GM18909 (cell line): ENCODE measurements around the gene FAM8A1.
"Not testable (repeated sequence)": the region's sequence is repeated elsewhere in the genome, so short reads cannot be mapped to it uniquely, and the experiment has no call there.

Experiments
- ATAC-seq: cut with Tn5 transposase; IDR thresholded peaks from one replicate; pipeline ENCODE4 v1.9.1; 2021; ENCODE audit warnings: mild to moderate bottlenecking; ENCODE audit not compliant: unreplicated experiment, poor library complexity

FAM8A1 gene, protein sequence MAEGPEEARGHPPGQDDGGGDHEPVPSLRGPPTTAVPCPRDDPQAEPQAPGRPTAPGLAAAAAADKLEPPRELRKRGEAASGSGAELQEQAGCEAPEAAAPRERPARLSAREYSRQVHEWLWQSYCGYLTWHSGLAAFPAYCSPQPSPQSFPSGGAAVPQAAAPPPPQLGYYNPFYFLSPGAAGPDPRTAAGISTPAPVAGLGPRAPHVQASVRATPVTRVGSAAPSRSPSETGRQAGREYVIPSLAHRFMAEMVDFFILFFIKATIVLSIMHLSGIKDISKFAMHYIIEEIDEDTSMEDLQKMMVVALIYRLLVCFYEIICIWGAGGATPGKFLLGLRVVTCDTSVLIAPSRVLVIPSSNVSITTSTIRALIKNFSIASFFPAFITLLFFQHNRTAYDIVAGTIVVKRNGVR

DNA sequence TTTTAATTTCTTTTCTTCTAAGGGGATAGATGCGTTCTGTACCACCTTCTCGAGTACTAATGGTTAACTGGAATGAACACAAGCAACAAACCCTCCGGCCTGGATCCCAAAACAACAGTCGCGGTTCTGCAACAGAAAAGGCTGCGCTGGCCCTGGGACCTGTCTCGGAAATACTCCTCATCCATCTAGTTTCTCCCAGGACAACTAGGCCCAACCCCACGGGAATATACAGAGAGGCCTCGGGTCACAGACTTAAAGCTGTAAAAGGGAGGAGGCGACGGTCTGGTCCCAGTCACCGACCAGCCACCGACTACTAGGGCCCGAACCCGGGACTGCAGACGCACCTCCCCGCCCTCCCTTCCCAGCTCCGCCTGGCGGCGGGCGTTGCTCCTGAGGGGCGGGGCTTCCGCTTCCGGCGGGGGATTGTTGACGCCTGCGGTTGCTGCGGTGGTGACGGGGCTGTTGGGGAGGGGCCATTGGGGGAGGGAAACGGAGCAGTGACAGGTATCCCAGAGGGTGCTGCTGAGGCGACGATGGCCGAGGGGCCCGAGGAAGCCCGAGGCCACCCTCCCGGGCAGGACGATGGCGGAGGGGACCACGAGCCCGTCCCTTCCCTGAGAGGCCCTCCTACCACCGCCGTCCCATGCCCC is at the start of gene FAM8A1:
TSS of gene FAM8A1 (plus strand) at position 426 of the 650 bp plus-strand sequence. CDS start at position 534, 108 bp downstream.
- ATAC-seq: peak; percentile 87

DNA sequence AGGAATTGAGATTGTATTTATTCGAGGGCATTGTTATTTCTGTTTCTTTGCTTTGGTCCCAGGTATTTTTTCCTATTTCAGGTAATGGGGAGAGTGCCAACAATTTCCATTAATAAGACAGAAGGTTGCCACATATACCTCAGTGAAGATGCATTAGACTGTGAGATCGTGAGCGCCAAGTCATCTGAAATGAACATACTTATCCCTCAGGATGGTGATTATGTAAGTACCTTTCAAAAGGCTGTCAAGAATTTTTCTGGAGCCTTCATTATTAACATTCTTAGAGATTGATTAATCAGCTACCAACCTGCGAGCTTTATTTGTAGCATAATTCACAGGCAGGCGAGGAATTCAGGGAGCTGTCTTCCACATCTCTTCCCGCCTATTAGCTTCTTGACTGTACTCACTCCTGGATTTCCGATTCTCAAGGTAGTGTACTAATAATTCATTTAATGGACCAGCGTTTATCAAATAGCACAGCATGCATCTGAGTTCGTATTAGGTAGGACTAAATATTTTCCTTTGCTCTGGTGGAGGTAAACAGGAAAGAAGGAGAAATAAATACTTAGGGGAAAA is 48.6 kb upstream of the FAM8A1 start:
- no peak for ATAC-seq

DNA sequence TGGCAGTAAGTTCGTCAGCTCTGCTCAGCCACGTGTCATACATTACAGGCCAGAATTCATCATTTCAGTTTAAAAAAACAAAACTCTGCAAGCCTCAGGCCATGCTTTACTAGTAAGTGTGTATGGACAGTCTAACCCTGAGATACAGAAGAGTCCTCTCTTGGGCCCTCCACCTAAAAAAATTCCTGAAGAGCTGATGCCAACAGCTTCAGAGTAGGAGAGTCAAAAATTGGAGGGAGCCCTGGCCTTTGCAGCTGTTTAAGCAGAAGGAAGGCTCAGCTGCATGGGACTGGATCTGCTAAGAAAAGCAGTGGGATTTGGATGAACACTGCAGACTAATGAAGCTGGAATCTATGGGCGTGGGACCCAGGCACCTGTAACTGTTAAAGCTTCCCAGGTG is 47.2 kb upstream of the FAM8A1 start:
- no peak for ATAC-seq

DNA sequence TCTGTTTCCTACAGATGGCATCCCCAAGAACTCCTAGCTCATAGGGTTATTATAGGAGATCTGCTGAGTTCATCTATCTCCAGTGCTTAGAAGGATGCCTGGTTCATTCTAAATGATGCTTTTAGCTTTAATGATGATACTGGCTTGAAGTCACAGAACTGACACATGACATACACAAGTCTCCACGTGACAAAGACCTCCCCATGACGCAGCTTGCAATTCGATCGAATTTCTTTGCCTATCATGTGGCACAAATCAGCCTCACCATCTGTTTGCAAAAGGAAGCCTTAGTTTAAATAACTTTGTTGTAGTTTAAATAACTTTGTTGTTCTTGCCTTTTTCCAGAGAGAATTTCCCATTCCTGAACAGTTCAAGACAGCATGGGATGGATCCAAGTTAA is 44.1 kb upstream of the FAM8A1 start:
- no peak for ATAC-seq

DNA sequence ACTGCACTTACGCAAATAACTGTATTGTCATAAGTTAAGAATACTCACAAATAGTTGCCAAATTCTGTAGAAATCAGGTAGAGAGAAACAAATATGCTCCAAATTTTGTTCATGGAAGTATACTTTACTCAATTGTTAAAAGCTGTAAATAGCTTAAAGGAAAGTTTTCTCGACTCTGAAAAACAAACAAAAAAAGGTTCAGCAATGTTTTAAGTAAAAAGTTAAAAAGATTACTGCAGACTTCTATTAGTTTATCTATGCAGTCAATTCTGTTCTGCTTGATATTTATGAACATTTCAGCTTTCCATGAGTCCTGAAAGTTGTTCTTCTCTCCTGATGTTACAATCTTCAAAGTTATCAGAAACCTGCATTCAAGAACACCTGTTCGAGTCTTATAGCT is 37.5 kb upstream of the FAM8A1 start:
- ATAC-seq: no peak

DNA sequence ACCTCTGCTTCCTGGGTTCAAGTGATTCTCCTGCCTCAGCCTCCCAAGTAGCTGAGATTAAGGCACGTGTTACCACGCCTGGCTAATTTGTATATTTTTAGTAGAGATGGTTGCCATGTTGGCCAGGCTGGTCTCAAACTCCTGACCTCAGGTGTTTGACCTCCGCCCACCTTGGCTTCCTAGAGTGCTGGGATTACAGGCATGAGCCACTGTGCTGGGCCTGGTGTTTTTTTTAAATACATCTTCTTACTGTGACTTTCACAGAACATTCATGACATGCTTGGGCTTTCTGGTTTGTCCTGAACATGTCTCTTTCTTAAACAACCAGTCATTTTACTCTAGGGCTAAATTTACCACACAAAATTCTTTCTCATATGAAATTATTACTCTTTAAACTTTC is 34.7 kb upstream of the FAM8A1 start:
- ATAC-seq: no peak

DNA sequence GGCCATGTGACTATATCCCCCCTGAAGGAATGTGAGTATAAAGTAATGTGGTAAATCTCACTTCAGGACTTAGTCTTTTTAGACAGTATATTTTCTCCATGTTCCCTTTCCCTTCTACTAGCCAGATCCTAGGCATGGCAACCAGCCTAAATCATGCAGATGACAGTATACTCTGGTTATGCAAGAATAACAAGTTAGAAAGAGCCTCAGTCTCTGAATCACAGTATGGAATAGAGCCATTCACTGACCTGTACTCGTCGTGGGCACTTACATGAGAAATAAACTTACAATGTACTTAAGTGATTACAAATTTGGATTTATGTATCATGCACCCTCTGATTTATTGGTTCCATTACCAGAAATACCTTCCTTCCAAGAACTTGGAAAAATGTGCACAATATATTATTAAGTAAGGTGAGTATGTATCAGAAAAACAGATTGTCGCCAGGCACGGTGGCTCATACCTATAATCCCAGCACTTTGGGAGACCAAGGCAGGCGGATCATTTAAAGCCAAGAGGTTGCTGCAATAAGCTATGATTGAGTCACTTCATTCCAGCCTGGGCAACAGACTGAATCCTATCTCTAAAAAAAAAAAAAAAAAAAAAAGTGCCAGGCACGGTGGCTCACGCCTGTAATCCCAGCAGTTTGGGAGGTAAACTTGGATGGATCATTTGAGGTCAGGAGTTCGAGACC is 25.1 kb upstream of the FAM8A1 start:
- no peak for ATAC-seq

DNA sequence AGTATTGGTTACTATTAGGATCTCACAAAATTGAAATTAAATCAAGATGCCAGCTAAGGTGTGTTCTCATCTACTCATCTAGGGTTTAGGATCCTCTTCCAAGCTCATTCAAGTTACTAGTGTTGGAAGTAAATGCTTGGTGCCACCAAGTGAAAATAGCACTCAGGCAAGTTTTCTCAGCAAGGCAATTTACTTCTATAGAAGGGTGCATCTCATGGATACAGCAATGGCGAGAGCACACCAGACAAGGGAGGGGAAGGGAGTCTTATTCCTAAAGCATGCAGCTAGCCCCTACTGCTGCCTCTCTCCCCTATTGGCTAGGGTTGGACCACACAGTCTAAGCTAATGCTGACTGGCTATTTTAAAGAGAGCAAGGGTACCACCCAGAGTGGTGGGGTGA is 23.0 kb upstream of the FAM8A1 start:
- ATAC-seq: no peak

DNA sequence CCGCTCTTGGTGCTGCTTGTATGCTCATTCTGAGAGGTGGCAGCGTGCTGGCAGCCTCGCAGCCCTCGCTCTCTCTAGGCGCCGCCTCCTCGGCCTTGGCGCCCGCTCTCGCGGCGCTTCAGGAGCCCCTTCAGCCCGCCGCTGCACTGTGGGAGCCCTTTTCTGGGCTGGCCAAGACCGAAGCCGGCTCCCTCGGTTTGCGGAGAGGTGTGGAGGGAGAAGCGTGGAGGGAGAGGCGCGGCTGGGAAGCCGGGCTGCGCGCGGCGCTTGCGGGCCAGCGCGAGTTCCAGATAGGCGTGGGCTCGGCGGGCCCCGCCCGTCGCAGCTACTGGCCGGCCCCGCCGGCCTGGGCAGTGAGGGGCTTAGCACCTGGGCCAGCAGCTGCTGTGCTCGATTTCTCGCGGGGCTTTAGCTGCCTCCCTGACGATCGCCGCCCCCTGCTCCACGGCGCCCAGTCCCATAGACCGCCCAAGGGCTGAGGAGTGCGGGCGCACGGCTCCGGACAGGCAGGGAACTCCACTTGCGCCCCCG is 19.5 kb upstream of the FAM8A1 start:
- no peak for ATAC-seq

DNA sequence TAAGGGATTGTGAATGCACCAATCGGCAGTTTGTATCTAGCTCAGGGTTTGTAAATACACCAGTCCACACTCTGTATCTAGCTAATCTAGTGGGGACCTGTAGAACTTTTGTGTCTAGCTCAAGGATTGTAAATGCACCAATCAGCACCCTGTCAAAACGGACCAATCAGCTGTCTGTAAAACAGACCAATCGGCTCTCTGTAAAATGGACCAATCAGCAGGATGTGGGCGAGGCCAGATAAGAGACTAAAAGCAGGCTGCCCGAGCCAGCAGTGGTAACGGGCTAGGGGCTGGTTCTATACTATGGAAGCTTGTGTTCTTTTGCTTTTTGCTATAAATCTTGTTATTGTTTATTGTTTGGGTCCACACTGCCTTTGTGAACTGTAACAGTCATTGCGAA is 18.8 kb upstream of the FAM8A1 start:
- not testable (repeated sequence) for ATAC-seq

DNA sequence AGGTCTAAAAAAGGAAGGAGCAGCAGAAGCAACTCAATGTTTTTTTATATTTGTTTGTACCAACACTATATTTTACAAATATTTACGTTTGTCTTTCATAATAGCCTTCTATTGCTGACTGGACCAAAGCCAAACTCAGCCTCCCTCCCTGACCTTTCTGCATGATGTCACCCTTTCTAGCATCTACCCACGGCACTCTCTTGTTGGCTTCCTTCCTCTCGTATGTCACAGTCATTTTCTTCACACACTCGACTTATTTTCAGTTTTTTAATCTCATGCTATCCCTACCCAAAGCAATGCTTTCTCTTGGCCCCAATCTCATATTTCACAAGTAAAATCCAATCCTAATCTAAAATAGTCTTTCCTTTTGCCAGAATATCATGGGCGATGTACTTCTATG is 16.3 kb upstream of the FAM8A1 start:
- no peak for ATAC-seq

DNA sequence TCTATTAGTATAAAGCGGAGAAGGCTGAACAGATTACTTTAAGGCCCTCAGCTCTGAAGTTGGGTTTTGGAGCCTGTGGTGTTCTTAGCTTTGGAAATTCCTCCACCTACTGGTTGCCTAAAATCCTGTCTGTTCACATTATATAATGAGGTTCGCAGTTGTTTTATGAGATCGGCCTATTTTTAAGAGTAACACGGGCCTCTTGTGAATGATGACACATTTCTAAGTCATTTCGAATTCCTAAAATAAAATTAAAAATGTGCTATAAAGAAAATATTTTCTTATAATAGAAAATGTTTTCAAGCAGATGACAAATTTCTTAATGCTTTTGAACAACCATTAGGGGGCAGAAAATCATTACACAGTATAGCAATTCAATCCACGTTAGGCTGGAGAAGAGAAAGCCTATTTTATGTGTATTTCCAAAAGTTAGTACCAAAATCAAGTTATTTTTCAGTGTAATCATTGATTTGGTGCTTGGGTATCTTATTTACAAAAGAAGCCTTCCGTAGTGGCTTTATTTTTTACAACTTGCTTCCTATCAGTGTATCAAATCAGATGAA is 15.8 kb upstream of the FAM8A1 start:
- ATAC-seq: peak; percentile 60

DNA sequence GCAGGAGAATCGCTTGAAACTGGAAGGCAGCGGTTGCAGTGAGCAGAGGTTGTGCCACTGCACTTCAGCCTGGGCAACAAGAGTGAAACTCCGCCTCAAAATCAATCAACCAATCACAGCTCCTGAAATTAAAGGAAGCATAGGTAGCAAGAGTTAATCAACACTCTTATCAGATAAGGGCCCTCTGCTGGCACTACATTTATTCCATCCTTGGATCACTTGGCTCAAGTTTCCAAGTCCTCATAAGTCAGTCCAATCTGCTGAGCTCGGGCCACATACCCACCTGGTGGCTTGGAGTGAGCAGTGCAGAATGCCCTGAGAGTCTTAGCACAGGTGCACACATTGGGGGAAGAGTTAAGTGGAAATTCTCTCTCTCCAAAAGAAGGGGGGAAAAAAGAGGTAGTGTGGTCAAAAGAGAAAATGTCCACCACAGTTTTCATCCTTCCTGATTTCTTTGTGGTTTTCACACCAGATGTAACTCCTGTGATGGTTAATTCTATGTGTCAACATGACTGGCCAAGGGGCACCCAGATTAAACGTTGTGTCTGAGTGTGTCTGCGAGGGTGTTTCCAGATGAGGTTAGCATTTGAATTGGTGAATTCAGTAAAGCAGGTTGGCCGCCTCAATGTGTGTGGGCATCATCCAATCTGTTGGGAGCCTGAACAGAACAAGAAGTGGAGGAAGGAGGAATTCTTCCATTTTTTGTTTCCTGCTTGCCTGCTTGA is 14.2 kb upstream of the FAM8A1 start:
- no peak for ATAC-seq

DNA sequence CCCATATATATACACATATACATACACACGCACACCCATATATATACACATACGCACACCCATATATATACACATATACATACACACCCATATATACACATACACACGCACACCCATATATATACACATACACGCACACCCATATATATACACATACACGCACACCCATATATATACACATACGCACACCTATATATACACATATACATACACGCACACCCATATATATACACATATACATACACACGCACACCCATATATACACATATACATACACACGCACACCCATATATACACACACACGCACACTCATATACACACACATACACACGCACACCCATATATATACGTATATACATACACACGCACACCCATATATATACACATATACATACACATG is 13.5 kb upstream of the FAM8A1 start:
- not testable (repeated sequence) for ATAC-seq

DNA sequence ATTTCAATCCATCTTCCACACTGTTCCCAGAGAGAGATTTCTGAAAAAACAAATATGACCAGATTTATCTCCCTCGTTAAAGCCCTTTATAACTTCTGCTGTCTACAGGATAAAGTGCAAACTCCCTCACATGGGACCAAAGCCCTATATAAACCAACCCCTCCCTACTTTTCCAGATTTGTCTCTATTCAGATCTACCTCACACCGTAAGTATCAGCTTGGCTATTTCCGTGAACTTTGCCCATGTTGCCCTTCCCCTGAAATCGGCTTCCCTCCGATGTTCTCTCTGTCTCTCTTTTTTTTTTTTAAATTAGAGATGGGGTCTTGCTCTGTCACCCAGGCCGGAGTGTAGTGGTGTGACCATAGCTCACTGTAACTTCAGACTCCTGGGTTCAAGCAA is 12.1 kb upstream of the FAM8A1 start:
- ATAC-seq: no peak

DNA sequence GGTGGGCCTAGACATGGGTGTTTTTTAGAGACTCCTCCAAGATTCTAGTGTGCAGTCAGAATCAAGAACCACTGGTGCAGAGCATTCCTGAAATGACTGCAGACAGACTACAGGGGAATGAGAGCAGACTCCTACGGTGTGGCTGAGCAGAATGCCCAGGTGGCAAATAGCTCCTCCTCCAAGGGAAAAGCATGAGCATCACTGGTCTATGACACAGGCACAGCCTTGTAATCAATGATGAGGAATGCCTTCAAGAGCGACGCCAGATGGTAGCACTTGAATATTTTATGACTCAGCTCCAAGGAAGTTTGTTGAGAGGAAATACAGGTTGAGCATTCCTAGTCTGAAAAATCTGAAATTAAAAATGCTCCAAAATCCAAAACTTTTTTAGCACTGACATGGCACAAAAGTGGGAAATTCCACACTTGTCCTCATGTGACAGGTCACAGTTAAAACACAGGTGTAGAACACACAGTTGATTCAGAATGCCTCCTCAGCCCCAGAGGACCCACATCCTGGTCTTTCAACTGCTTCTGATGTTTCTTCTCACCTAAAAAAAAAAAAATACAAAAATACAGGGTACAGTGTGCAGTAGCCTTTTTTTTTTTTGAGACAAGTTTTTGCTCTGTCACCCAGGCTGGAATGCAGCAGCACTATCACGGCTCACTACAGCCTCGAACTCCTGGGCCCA is 10.6 kb upstream of the FAM8A1 start:
- peak; percentile 28 for ATAC-seq

DNA sequence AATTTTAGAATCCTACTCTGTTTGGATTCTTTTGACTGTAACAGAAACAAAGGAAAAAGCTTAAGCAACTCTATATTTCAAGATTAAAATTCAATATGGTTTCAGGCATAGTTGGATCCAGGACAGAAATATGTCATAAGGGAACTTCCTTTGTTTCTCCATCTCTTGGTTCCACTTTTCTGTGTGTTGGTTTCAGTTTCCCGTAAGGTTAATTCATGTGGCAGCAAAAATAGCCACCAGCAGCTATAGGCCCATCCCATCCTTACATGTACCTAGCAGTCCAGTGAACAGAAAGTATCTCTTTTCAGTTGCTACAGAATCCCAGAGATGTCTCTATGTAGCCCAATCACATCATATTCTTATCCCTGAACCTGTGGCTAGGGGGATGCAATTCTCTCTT is 8.8 kb upstream of the FAM8A1 start:
- ATAC-seq: no peak

DNA sequence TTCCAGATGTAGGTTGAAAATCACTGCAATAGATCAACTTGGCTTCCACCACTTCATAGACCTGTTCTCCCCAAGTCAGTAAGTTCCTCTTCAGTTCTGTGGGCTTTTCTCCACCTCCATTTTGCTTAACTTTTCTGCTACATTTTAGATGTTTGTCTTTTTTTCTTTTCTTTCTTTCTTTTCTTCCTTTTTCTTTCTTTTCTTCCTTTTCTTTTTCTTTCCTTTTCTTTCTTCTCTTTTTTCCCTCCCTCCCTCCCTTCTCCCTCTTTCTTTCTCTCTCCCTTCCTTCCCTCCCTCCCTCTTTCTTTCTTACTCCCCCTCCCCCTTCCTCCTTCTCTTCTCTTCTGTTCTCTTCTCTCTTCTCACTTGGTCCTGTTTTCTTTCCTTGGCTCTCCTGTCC is 6.9 kb upstream of the FAM8A1 start:
- no peak for ATAC-seq

DNA sequence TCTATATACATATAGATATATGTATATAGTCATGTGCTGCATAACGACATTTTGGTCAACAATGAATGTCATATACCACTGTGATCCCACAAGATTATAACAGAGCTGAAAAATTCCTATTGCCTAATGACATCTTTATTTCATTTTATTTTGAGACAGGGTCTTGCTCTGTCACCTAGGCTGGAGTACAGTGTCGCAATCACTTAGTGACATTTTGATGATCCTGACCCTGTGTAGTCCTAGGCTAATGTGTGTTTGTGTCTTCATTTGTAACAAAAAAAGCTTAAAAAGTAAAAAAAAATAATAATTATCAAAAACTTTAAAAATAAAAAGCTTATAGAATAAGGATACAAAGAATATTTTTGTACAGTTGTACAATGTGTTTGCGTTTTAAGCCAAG is 4.0 kb upstream of the FAM8A1 start:
- no peak for ATAC-seq
